Gastrocnemius medialis (tissue), 4 donors: ENCODE data around the gene PKD2L2.

Source experiments
- POLR2A ChIP-seq, 2 donors: fragments of 450-650 bp; IDR thresholded peaks; one replicate each; pipeline ENCODE4 v1.6.1; 2017; ENCODE audit warnings: antibody characterized with exemption in 2 of 2, mild to moderate bottlenecking in 2 of 2, moderate library complexity in 2 of 2
- TF ChIP-seq, protein P1 (sequence below), 5 experiments: fragments of 450-650 bp in 3 of 5; fragments of 200-600 bp in 2 of 5; sonication (generic) in 2 of 5; IDR thresholded peaks in 4 of 5; conservative IDR thresholded peaks in 1 of 5; 1 replicate in 4 of 5; 2 replicates in 1 of 5; pipeline ENCODE4 v1.5.1; 2016 to 2019; ENCODE audit warnings: antibody characterized with exemption in 5 of 5, mild to moderate bottlenecking in 3 of 5, moderate library complexity in 3 of 5

DNA sequence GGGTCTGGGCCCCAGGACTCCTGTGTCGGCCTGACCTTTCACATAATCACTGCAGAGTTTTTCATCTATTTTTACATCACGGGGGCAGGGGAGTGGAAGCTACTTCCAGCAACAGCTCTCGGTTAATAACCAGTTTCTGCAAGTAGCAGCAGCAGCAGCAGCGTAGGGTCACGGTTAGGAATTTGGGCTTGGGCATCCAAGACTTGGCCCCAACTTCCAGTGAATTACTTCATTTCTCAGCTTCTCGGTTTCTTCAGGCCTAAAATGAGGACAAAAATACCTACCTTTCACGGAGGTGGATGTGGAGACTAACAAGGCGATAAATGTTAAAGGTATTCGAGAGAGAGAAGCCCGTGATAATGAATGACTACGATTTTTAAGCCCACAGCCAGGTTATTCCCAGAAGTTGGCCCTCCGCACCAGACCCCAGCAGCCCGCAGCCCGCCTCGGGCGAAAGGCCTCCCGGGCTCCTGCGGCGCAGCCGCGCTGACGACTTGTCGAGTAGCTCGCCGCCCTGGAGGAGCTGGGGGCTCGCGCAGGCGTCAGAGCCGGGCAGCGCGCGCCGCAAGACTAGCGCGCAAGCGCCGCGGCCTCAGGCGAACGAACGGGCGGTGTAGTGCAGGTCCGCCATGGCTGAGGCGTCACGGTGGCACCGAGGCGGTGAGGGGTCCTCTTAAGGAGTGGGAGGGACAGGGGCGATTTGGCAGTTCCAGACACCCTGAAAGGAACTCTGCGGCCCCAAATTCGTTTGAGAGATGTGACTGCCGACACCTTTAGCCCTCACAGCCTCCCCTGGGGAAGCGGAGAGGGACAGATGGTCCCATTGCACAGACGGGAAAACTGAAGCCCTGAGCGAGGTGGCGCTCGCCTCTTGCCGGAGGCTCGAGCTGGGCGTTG is at the start of gene PKD2L2:
- TF ChIP-seq, protein P1, sequence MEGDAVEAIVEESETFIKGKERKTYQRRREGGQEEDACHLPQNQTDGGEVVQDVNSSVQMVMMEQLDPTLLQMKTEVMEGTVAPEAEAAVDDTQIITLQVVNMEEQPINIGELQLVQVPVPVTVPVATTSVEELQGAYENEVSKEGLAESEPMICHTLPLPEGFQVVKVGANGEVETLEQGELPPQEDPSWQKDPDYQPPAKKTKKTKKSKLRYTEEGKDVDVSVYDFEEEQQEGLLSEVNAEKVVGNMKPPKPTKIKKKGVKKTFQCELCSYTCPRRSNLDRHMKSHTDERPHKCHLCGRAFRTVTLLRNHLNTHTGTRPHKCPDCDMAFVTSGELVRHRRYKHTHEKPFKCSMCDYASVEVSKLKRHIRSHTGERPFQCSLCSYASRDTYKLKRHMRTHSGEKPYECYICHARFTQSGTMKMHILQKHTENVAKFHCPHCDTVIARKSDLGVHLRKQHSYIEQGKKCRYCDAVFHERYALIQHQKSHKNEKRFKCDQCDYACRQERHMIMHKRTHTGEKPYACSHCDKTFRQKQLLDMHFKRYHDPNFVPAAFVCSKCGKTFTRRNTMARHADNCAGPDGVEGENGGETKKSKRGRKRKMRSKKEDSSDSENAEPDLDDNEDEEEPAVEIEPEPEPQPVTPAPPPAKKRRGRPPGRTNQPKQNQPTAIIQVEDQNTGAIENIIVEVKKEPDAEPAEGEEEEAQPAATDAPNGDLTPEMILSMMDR (IDR thresholded peaks at IDR 0.05 in 4 of 5, conservative IDR thresholded peaks at IDR 0.05 in 1 of 5): no peak
- peak; percentile 41 to 50 for TF ChIP-seq POLR2A (IDR thresholded peaks at IDR 0.05)
